GM18502 (cell line): ENCODE data around the gene MDGA2.

Experiments used
- ATAC-seq: cut with Tn5 transposase; IDR thresholded peaks from one replicate; pipeline ENCODE4 v1.9.1; 2021; ENCODE audit warnings: mild to moderate bottlenecking; ENCODE audit not compliant: unreplicated experiment, poor library complexity

MDGA2 gene

GRCh38 chr14:46818147-46818546 is 857.3 kb downstream of the MDGA2 start:
- no peak for ATAC-seq

DNA sequence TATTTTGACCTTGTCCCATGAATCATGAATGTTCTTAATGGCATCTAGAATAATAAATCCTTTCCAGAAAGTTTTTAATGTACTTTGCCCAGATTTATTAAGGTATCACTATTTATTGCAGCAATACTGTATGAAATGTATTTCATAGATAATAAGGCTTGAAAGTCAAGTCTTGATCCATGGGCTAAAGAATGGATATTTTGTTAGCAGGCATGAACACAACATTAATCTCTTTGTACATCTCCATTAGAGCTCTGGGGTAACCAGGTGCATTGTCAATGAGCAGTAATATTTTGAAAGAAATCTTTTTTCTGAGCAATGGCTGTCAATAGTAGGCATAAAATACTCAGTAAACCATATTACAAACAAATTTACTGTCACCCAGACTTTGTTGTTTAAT is 882.3 kb downstream of the MDGA2 start:
- no peak for ATAC-seq
